GM21529 (cell line): ENCODE data around the gene HOXD11.

ENCODE experiments used
- ATAC-seq: cut with Tn5 transposase; IDR thresholded peaks from one replicate; pipeline ENCODE4 v1.9.1; 2021; ENCODE audit not compliant: unreplicated experiment

Gene HOXD11

DNA sequence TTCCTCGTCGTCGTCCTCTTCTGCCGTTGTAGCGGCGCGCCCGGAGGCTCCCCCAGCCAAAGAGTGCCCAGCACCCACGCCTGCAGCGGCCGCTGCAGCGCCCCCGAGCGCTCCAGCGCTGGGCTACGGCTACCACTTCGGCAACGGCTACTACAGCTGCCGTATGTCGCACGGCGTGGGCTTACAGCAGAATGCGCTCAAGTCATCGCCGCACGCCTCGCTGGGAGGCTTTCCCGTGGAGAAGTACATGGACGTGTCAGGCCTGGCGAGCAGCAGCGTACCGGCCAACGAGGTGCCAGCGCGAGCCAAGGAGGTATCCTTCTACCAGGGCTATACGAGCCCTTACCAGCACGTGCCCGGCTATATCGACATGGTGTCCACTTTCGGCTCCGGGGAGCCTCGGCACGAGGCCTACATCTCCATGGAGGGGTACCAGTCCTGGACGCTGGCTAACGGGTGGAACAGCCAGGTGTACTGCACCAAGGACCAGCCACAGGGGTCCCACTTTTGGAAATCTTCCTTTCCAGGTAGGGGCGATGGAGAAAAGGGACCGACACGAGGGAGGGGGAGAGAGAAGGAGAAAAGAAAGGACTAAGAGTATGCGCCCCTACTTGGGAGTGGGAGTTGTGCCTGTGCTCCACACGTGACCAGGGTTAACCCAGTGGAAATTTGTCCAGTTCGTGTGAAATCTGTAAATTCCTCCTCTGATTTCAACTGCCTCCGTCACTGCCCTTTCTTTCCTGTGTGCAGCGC lies 13.8 kb upstream of the HOXD11 start:
- no peak for ATAC-seq

- no peak for ATAC-seq
Measured at GRCh38 chr2:176093898-176094249, 13.2 kb upstream of the HOXD11 start.

- no peak for ATAC-seq
Measured at GRCh38 chr2:176094349-176094748, 12.7 kb upstream of the HOXD11 start.

DNA sequence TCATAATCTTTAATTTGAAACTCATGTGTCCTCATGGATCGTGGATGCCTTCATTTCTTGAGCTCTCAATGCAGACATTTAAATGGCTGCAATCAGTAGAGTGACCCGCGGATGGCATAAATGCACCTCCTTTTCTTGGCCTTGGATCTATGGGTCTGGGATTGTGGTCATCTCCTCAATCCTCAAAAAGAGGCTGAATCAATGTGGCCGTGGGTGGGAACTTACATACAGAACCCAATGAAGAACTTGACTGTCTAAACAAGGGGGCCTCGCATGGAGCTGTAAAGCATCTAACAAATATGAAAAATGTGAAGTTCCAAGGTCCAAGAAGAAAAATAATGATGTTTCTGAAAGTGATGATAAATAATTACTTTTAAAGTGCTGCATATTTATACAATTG lies 11.7 kb upstream of the HOXD11 start:
- ATAC-seq, result no peak

DNA sequence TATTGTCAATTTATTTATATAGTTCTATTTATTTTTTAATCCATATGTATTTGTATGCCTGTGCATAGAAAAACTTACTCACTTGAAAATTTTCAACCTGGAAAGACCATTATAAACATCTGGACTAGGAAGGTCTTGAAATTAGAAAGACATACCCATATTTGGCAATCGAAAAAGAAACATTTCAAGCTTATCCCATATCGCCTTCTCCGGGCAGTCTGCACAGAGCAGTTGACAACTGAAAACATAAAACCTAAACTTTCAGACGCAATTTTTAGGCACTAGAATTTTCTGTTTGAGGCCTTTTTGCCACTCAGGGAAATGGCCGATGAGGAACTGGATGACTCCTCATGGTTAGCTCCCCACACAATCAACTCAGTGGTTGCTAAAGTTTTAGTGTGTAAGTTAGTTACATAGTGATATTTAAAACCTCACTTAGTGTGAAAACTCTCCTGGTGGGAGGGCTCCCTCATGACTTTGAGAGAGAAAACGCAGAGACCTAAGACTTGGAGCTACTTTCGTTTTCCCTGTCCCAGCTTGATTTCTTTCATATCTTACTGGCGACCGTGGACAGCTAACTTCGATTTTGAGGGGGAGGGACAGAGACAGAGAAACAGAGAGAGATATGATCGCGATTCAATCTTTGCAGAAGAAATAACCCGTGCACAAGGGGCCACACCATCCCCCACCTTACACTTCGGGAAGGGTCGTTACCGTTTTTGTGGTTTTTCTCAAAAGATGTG lies 10.7 kb upstream of the HOXD11 start:
- no peak for ATAC-seq

DNA sequence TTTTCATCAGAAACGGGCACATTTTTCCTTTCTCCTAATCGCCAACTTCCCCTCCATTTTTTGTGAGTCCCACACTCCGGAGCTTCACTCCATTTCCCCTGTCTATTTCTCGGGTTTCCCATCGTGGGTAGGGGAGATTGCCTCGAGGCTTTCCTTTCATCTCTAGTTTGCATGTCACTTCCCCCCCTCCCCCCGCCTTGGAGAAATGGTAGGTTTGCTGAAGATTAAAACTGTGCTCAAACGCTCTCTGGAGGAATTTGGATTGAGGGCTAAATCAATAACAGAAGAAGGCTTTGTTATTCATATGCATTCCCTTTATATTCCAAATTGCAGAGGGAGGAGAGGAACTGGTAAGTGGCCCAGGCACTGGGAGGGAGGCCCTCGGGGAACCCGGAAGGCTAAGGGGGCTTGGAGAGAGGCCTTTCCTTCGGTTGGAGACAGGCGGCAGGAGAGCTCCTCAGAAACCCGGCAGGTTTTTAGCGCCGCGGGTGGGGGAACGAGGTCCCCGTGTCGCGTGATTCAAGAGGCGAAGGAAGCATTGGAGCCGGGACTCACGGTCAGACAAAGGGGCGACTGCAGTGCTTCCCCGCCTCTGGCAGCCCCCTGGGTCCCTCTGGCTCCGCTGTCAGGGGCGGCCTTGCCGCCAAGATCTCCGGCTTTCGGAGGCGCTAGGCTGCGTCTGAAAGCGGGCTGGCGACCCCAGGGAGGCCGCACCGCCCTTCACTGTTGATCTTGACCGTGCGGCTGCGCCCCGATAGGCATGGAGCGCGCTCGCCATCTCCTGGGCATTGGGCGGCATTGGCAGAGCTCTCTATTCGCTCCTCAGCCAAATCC lies 9.9 kb upstream of the HOXD11 start:
- peak; percentile 92 for ATAC-seq

- no peak for ATAC-seq
Measured at GRCh38 chr2:176097820-176098365, 9.2 kb upstream of the HOXD11 start.

- ATAC-seq, result no peak
Measured at GRCh38 chr2:176098366-176099158, 8.5 kb upstream of the HOXD11 start.

DNA sequence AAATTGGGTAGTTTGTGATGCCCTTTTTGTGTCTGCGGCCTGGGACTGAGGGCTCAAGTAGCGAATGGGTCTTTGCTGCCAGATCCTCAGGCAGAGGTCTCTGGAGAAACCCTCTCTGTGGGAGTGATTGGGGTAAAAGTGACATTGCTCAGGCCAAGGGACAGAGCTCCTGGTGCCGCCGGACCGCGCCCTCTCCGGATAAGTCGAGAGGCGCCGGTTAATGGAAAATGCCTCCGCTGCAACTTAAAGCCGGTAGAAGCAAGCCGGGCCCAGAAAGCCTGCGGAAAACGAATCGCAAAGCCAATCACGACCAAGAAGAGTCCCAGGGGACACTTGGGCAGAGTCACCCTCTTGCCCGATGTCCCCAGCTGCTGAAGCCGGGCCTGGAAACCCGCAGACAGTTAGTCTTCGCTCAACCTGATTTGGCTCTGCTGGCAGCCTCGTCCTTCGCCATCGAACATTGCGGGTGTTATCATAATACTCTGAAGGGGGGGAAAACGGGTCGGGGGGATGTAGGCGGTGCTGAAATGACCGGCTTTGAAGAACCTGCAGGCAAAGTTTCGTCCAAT lies 7.8 kb upstream of the HOXD11 start:
- ATAC-seq, result no peak

- no peak for ATAC-seq
Measured at GRCh38 chr2:176099728-176100546, 7.1 kb upstream of the HOXD11 start, which contains the start of gene HOXD12. Gene HOXD12 (plus strand): TSS chr2:176099795. CDS start chr2:176099802, 7 bp downstream.

GRCh38 chr2:176100547-176101140 lies 6.4 kb upstream of the HOXD11 start:
- ATAC-seq, result no peak

DNA sequence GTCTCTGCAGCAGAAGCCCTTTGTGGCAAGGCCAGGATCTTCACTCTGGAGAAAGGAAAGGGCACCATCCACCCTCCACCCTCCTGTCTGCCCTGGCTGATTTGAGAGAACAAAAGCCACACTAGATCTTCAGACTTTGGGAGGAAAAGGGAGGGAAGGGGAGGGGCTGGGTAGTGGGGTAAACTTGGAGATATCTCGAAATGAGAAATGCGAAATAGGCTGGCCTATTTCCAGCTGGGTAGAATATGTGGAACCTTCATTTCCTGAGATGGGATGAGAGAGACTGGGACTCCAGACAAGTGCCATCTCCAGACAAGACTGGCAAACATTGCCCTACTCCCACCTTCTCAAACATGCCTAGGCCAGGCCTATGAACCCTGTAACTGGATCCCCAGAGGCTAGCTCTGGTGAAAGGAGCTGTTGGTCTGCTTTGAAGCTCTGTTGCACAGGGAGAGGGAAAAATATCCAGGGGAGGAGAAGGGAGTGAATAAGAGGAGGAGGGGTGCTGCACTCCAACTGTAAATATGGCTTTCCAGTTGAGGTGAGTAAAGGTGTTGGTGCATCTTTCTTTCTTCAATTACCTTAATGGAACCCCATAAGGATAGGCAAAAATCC lies 5.8 kb upstream of the HOXD11 start:
- no peak for ATAC-seq

GRCh38 chr2:176101842-176102241 lies 5.2 kb upstream of the HOXD11 start:
- ATAC-seq, result no peak

- no peak for ATAC-seq
Measured at GRCh38 chr2:176102309-176102866, 4.7 kb upstream of the HOXD11 start.

DNA sequence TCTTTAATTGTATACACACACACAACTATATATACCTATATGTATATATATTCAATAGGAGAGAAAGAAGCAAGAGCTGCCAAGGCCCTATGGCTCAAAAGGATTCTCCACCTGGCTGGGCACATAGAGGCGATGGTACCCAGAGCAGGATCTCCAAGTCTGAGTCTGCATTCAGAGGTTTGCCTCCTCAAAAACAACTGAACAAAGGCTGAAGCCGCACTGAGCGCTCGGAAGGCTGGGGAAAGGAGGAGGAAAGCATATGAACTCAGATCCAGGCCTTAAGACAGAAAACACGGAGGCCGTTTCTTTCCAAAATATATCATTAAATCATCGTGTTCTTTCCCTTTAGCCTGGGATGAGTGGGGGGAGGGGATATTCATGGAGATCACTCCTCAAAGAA lies 3.9 kb upstream of the HOXD11 start:
- no peak for ATAC-seq

GRCh38 chr2:176103742-176104315 lies 3.3 kb upstream of the HOXD11 start:
- ATAC-seq, result no peak

GRCh38 chr2:176104316-176105077 lies 2.6 kb upstream of the HOXD11 start:
- no peak for ATAC-seq
